OCI-LY1 (cell line): ENCODE measurements around the gene COX6B2.

Experiments
- H2AFZ ChIP-seq: fragments of 200-600 bp; sonication (generic), shearing (Covaris generic); 2 replicates; pipeline ENCODE4 v1.6.0; 2014; ENCODE audit warnings: antibody characterized with exemption, mild to moderate bottlenecking, low read length
- H3F3A ChIP-seq: fragments of 200-600 bp; sonication (generic), shearing (Covaris generic); 2 replicates; pipeline ENCODE4 v1.6.0; 2014; ENCODE audit warnings: mild to moderate bottlenecking, antibody characterized with exemption, low read length, moderate library complexity; ENCODE audit not compliant: insufficient read depth
- H3K27ac ChIP-seq: fragments of 200-600 bp; sonication (generic); 2 replicates; pipeline ENCODE4 v1.5.1; 2014; ENCODE audit warnings: low read length, mixed run types, mild to moderate bottlenecking, low read depth; ENCODE audit not compliant: poor library complexity, severe bottlenecking
- H3K27me3 ChIP-seq: fragments of 200-600 bp; sonication (generic); 2 replicates; pipeline ENCODE4 v1.6.0; 2014; ENCODE audit warnings: antibody characterized with exemption, mild to moderate bottlenecking, low read length, moderate library complexity; ENCODE audit not compliant: insufficient read depth
- H3K36me3 ChIP-seq: fragments of 200-600 bp; sonication (generic); 2 replicates; pipeline ENCODE4 v1.6.1; 2014; ENCODE audit warnings: mild to moderate bottlenecking, antibody characterized with exemption, low read length, moderate library complexity, mixed read lengths; ENCODE audit not compliant: insufficient read depth
- H3K4me1 ChIP-seq: fragments of 200-600 bp; sonication (generic); 2 replicates; pipeline ENCODE4 v1.5.1; 2014; ENCODE audit warnings: mild to moderate bottlenecking, low read length, moderate library complexity; ENCODE audit not compliant: insufficient read depth, severe bottlenecking
- H3K4me2 ChIP-seq: fragments of 200-600 bp; sonication (generic), shearing (Covaris generic); 2 replicates; pipeline ENCODE4 v1.6.1; 2014; ENCODE audit warnings: low read length
- H3K4me3 ChIP-seq: fragments of 200-600 bp; sonication (generic); 2 replicates; pipeline ENCODE4 v1.5.1; 2014; ENCODE audit warnings: low read length, low read depth, mild to moderate bottlenecking, mixed read lengths; ENCODE audit not compliant: poor library complexity, severe bottlenecking
- H3K79me2 ChIP-seq: fragments of 200-600 bp; shearing (Covaris generic); 2 replicates; pipeline ENCODE4 v1.6.1; 2016; ENCODE audit warnings: mixed run types, low read length, mixed read lengths; ENCODE audit not compliant: insufficient read depth
- H3K9ac ChIP-seq: fragments of 200-600 bp; sonication (generic), shearing (Covaris generic); 2 replicates; pipeline ENCODE4 v1.6.1; 2014; ENCODE audit warnings: mild to moderate bottlenecking, low read length, mixed read lengths
- H3K9me2 ChIP-seq: fragments of 200-600 bp; sonication (generic), shearing (Covaris generic); 2 replicates; pipeline ENCODE4 v1.6.1; 2014; ENCODE audit warnings: low read depth, mild to moderate bottlenecking, low read length, mixed read lengths
- H3K9me3 ChIP-seq: fragments of 200-600 bp; shearing (Covaris generic); 2 replicates; pipeline ENCODE4 v1.6.1; 2014; ENCODE audit warnings: low read length, mixed read lengths
- H4K20me1 ChIP-seq: fragments of 200-600 bp; sonication (generic), shearing (Covaris generic); 2 replicates; pipeline ENCODE4 v1.6.0; 2016; ENCODE audit warnings: mild to moderate bottlenecking, low read length; ENCODE audit not compliant: insufficient read depth
- CTCF ChIP-seq: fragments of 200-600 bp; sonication (generic), shearing (Covaris generic); IDR thresholded peaks from 2 replicates; pipeline ENCODE4 v1.5.1; 2017; ENCODE audit warnings: mild to moderate bottlenecking, antibody characterized with exemption, low read length, moderate library complexity, mixed read lengths
- EZH2 ChIP-seq: fragments of 200-600 bp; sonication (generic), shearing (Covaris generic); IDR thresholded peaks from 2 replicates; pipeline ENCODE4 v1.8.0; 2017; ENCODE audit warnings: borderline replicate concordance, mixed run types, mild to moderate bottlenecking, antibody characterized with exemption, low read length, moderate library complexity, mixed read lengths

COX6B2 gene

GRCh38 chr19:55368701-55369563, 14.4 kb upstream of the COX6B2 start:
- TF ChIP-seq CTCF (no peak), EZH2 (no peak)
- Histone ChIP-seq H3K4me3 (no peak overlapping the region), H3F3A (no peaks in the 10 kb centered on the region), H3K79me2 (no peaks in the 10 kb centered on the region), H2AFZ (no peak overlapping the region), H3K27ac (no peak overlapping the region), H3K9me2 (no peaks in the 10 kb centered on the region), H3K4me2 (no peak overlapping the region), H3K27me3 (peaks cover 13% of the 10 kb centered on the region; the same call in 1 of the 2 replicates), H3K9ac (no peak overlapping the region), H3K9me3 (no peaks in the 10 kb centered on the region), H3K36me3 (no peaks in the 10 kb centered on the region), H4K20me1 (no peaks in the 10 kb centered on the region), H3K4me1 (peaks cover 4% of the 10 kb centered on the region)

- Histone ChIP-seq H3K4me2 (no peak overlapping the region), H4K20me1 (no peaks in the 10 kb centered on the region), H3K4me3 (no peak overlapping the region), H3K9ac (no peak overlapping the region), H3K27me3 (peaks cover 15% of the 10 kb centered on the region; the same call in 1 of the 2 replicates), H3K9me3 (no peaks in the 10 kb centered on the region), H3K27ac (no peak overlapping the region), H3K79me2 (no peaks in the 10 kb centered on the region), H3K9me2 (no peaks in the 10 kb centered on the region), H3F3A (no peaks in the 10 kb centered on the region), H2AFZ (no peak overlapping the region), H3K36me3 (no peaks in the 10 kb centered on the region), H3K4me1 (peaks cover 4% of the 10 kb centered on the region)
- TF ChIP-seq EZH2 (no peak), CTCF (no peak)
Measured at GRCh38 chr19:55368106-55368505, 13.6 kb upstream of the COX6B2 start.

GRCh38 chr19:55366790-55367189, 12.3 kb upstream of the COX6B2 start:
- H3K9ac ChIP-seq: no peak overlapping the region
- no peaks in the 10 kb centered on the region for H3K79me2 ChIP-seq
- peaks cover 9% of the 10 kb centered on the region; the same call in 1 of the 2 replicates for H3K27me3 ChIP-seq
- H2AFZ ChIP-seq: no peak overlapping the region
- no peaks in the 10 kb centered on the region for H3F3A ChIP-seq
- no peaks in the 10 kb centered on the region for H4K20me1 ChIP-seq
- no peak overlapping the region for H3K4me2 ChIP-seq
- H3K9me2 ChIP-seq: no peaks in the 10 kb centered on the region
- TF ChIP-seq EZH2 (no peak), CTCF (no peak)
- H3K36me3 ChIP-seq: no peaks in the 10 kb centered on the region
- no peak overlapping the region for H3K4me3 ChIP-seq
- H3K4me1 ChIP-seq: peaks cover 4% of the 10 kb centered on the region
- no peaks in the 10 kb centered on the region for H3K9me3 ChIP-seq
- no peak overlapping the region for H3K27ac ChIP-seq
